ENCODE measurements around the gene OPCML. TPM values are rescaled to one million over a fixed set of nuclear protein-coding genes. Genes with fewer than 3 reads are reported as not detected.

The OPCML gene
- total and polyA plus RNA-seq, 7 donors = 0.01 to 0.80 (median 0.07) TPM; not detected in 4

GRCh38 chr11:133072858-133073582 is 459.3 kb downstream of the OPCML start:
- Histone ChIP-seq H3K4me3 (no peak overlapping the region), H3K4me1 (no peaks in the 10 kb centered on the region), H3K27me3 (ENCODE audit: insufficient read depth in 3 of 3, low read length in 2 of 3) (peaks cover 0 to 3% (median 1%) of the 10 kb centered on the region in 3 donors), H3K9me3 (no peaks in the 10 kb centered on the region), H3K27ac (no peak overlapping the region), H3K36me3 (ENCODE audit: insufficient read depth in 1 of 2, low read depth in 1 of 2) (no peaks in the 10 kb centered on the region)
- 80 to 90% (median 84%) methylated on average over 10 of the region's 10 CpGs for WGBS, 3 donors
- DNase-seq (no peak), ATAC-seq (no peak)
- intact Hi-C loops (cut with DNase I) = no loop called here
- TF ChIP-seq CTCF (IDR thresholded peaks at IDR 0.05) = no peak

GRCh38 chr11:133072378-133072777 is 459.9 kb downstream of the OPCML start:
- Histone ChIP-seq H3K27ac (no peak overlapping the region), H3K9me3 (no peaks in the 10 kb centered on the region), H3K4me1 (no peaks in the 10 kb centered on the region), H3K36me3 (ENCODE audit: insufficient read depth in 1 of 2, low read depth in 1 of 2) (no peaks in the 10 kb centered on the region), H3K27me3 (ENCODE audit: insufficient read depth in 3 of 3, low read length in 2 of 3) (peaks cover 0 to 1% (median 0%) of the 10 kb centered on the region in 3 donors), H3K4me3 (no peak overlapping the region)
- no peak for ATAC-seq
- no peak for TF ChIP-seq CTCF (IDR thresholded peaks at IDR 0.05)
- WGBS, 3 donors = 50 to 58% (median 53%) methylated on average over 7 of the region's 7 CpGs
- DNase-seq = no peak
- intact Hi-C loops (cut with DNase I) = no loop called here

- no peaks in the 10 kb centered on the region for H3K4me1 ChIP-seq
- intact Hi-C loops (cut with DNase I) = no loop called here
- no peak for ATAC-seq
- H3K4me3 ChIP-seq = no peak overlapping the region
- WGBS, 3 donors = 56 to 64% (median 59%) methylated on average over 3 of the region's 3 CpGs
- no peak overlapping the region for H3K27ac ChIP-seq
- no peak for DNase-seq
- H3K27me3 ChIP-seq (ENCODE audit: insufficient read depth in 3 of 3, low read length in 2 of 3) = peaks cover 0 to 1% (median 0%) of the 10 kb centered on the region in 3 donors
- H3K36me3 ChIP-seq (ENCODE audit: insufficient read depth in 1 of 2, low read depth in 1 of 2) = no peaks in the 10 kb centered on the region
- no peaks in the 10 kb centered on the region for H3K9me3 ChIP-seq
- TF ChIP-seq CTCF (IDR thresholded peaks at IDR 0.05) = no peak
Measured at GRCh38 chr11:133070791-133071190, 461.5 kb downstream of the OPCML start.

GRCh38 chr11:133070021-133070713 is 462.1 kb downstream of the OPCML start:
- Histone ChIP-seq H3K27ac (no peak overlapping the region), H3K27me3 (ENCODE audit: insufficient read depth in 3 of 3, low read length in 2 of 3) (peaks cover 0 to 5% (median 0%) of the 10 kb centered on the region in 3 donors), H3K9me3 (no peaks in the 10 kb centered on the region), H3K36me3 (ENCODE audit: insufficient read depth in 1 of 2, low read depth in 1 of 2) (no peaks in the 10 kb centered on the region), H3K4me1 (no peaks in the 10 kb centered on the region), H3K4me3 (no peak overlapping the region)
- TF ChIP-seq CTCF (IDR thresholded peaks at IDR 0.05) = no peak
- WGBS, 3 donors = 30 to 43% (median 38%) methylated on average over 11 of the region's 11 CpGs
- intact Hi-C loops (cut with DNase I) = no loop called here
- ATAC-seq = no peak
- no peak for DNase-seq

Measured in psoas muscle (tissue), 8 donors.